NT2/D1 (cell line): Measurements from ENCODE around the gene AS3MT.

Experiments used
- DNase-seq: peaks from one replicate; pipeline ENCODE4 v3.0.0-alpha.2; 2011; ENCODE audit warnings: low read depth, low spot score
- H3K27me3 ChIP-seq: 2 replicates; pipeline ENCODE4 v1.6.0; 2011; ENCODE audit warnings: mild to moderate bottlenecking; ENCODE audit not compliant: insufficient read length, insufficient read depth
- H3K36me3 ChIP-seq: 2 replicates; pipeline ENCODE4 v1.6.1; 2011; ENCODE audit warnings: mild to moderate bottlenecking, low read length, mixed read lengths; ENCODE audit not compliant: insufficient read depth, insufficient read length
- H3K4me1 ChIP-seq: 2 replicates; pipeline ENCODE4 v1.5.1; 2011; ENCODE audit not compliant: insufficient read depth, insufficient read length
- H3K4me3 ChIP-seq: 2 replicates; pipeline ENCODE4 v1.5.1; 2011; ENCODE audit warnings: low read depth; ENCODE audit not compliant: insufficient read length
- H3K9ac ChIP-seq: 2 replicates; pipeline ENCODE4 v1.6.0; 2011; ENCODE audit warnings: low read depth; ENCODE audit not compliant: insufficient read length
- H3K9me3 ChIP-seq: 2 replicates; pipeline ENCODE4 v1.5.1; 2011; ENCODE audit warnings: mild to moderate bottlenecking, low read length; ENCODE audit not compliant: insufficient read depth
- SUZ12 ChIP-seq: IDR thresholded peaks from 2 replicates; pipeline ENCODE4 v1.6.1; 2011; ENCODE audit not compliant: insufficient read length, insufficient read depth; ENCODE audit errors: extremely low read depth
- YY1 ChIP-seq: IDR thresholded peaks from 2 replicates; pipeline ENCODE4 v1.6.1; 2011; ENCODE audit not compliant: insufficient read length, insufficient read depth
- ZNF274 ChIP-seq: IDR thresholded peaks from 2 replicates; pipeline ENCODE4 v1.6.1; 2011; ENCODE audit warnings: mild to moderate bottlenecking, low read depth, low read length

The AS3MT gene

GRCh38 chr10:102931643-102932042 lies 62.4 kb downstream of the AS3MT start:
- Histone ChIP-seq H3K4me1 (no peaks in the 10 kb centered on the region), H3K4me3 (no peak overlapping the region)
- no peak for DNase-seq

GRCh38 chr10:102935505-102935904 lies 66.2 kb downstream of the AS3MT start:
- H3K4me1 ChIP-seq, result no peaks in the 10 kb centered on the region
- TF ChIP-seq ZNF274 (no peak), SUZ12 (no peak), YY1 (no peak)
- H3K27me3 ChIP-seq, result no peaks in the 10 kb centered on the region
- DNase-seq, result no peak
- H3K36me3 ChIP-seq, result no peaks in the 10 kb centered on the region
- no peak overlapping the region for H3K4me3 ChIP-seq
- no peak overlapping the region for H3K9ac ChIP-seq
- no peaks in the 10 kb centered on the region for H3K9me3 ChIP-seq

More at GRCh38 chr10:102931643-102932042, 62.4 kb downstream of the AS3MT start:
- Histone ChIP-seq H3K27me3 (no peaks in the 10 kb centered on the region), H3K36me3 (peaks cover 4% of the 10 kb centered on the region), H3K9ac (no peak overlapping the region), H3K9me3 (no peaks in the 10 kb centered on the region)
- TF ChIP-seq YY1 (no peak), SUZ12 (no peak), ZNF274 (no peak)

DNA sequence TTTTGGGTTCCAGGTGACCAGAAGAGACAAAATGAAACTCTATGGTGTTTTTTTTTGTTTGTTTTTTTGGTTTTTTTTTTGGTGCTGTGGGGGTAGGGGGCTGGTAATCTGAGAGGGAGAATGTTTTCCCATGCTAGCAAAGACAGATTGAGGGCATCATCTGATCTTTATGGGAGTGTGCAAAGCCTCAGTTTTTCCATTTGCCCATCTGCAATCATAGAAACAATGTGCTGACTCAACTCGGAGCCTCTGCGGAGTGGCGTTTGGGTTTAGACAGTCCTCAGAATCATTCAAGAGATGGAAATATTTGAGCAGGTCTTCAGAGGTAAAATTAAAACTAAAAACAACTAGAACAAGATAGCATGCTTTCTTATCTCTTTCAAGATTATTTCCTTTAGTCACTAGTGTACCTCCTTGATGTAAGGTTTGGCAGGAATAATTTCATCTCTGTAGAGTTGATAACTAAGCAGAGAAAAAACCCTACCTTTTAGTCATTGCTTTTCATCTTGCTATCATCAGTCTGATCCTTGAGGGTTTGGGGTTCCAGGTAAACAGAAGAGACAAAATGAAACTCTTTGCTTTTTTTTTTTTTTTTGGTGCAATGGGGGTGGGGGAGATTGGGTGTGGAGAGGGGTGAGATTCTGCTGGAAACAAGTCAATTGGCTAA lies 66.8 kb downstream of the AS3MT start:
- no peaks in the 10 kb centered on the region for H3K9me3 ChIP-seq
- no peak overlapping the region for H3K9ac ChIP-seq
- TF ChIP-seq ZNF274 (no peak), SUZ12 (no peak), YY1 (no peak)
- H3K4me1 ChIP-seq, result no peaks in the 10 kb centered on the region
- no peak overlapping the region for H3K4me3 ChIP-seq
- H3K27me3 ChIP-seq, result no peaks in the 10 kb centered on the region
- H3K36me3 ChIP-seq, result no peaks in the 10 kb centered on the region
- no peak for DNase-seq

DNA sequence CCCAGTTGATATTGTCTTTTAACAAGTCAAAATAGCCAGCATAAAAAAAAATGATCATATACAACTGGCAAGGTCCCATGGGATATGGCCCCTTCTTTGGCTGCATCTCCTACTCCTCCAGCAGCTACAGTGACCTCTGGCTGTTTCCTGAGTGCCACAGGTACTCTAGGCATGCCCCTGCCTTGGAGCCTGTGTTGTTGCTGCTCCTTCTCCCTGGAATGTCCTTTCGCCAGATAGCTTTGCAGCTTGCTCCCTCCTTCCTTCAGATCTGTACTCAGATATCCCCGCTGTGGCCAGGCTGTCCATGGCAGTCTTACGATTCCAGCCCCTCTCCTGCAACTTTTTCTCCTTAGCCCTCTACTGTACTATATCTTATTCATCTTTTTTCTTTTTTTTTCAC lies 72.1 kb downstream of the AS3MT start:
- H3K4me3 ChIP-seq, result no peak overlapping the region
- no peak for TF ChIP-seq SUZ12
- TF ChIP-seq ZNF274, result no peak
- no peak for TF ChIP-seq YY1
- H3K27me3 ChIP-seq, result no peaks in the 10 kb centered on the region
- no peaks in the 10 kb centered on the region for H3K4me1 ChIP-seq
- DNase-seq, result no peak
- no peak overlapping the region for H3K9ac ChIP-seq
- H3K36me3 ChIP-seq, result no peaks in the 10 kb centered on the region
- no peaks in the 10 kb centered on the region for H3K9me3 ChIP-seq

GRCh38 chr10:102945449-102945848 lies 76.2 kb downstream of the AS3MT start:
- Histone ChIP-seq H3K36me3 (no peaks in the 10 kb centered on the region), H3K9me3 (no peaks in the 10 kb centered on the region), H3K4me3 (no peak overlapping the region), H3K27me3 (no peaks in the 10 kb centered on the region), H3K4me1 (no peaks in the 10 kb centered on the region), H3K9ac (no peak overlapping the region)
- DNase-seq, result no peak
- no peak for TF ChIP-seq SUZ12
- no peak for TF ChIP-seq YY1
- TF ChIP-seq ZNF274, result no peak

DNA sequence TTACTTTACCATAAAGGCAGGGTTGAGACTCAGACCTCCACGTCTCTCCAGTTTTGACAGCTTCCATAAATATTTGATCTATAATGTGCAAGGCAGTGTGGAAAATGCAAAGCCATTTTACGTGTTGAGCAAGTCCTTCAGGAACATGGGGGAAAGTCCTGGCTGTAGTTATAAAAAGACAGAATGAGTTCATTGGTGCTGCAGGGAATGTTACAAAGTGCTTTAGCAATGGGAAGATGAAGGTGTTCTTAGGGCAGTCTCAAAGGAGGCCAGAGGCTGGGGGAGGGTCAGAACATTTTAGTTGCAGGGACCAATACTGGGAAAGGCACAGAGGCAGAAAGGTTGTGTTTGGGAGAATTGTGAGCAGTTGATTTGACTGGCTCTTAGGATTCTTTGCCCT lies 76.7 kb downstream of the AS3MT start:
- Histone ChIP-seq H3K9me3 (no peaks in the 10 kb centered on the region), H3K27me3 (no peaks in the 10 kb centered on the region), H3K9ac (no peak overlapping the region), H3K36me3 (no peaks in the 10 kb centered on the region), H3K4me3 (no peak overlapping the region), H3K4me1 (no peaks in the 10 kb centered on the region)
- DNase-seq, result no peak
- TF ChIP-seq SUZ12 (no peak), YY1 (no peak), ZNF274 (no peak)

DNA sequence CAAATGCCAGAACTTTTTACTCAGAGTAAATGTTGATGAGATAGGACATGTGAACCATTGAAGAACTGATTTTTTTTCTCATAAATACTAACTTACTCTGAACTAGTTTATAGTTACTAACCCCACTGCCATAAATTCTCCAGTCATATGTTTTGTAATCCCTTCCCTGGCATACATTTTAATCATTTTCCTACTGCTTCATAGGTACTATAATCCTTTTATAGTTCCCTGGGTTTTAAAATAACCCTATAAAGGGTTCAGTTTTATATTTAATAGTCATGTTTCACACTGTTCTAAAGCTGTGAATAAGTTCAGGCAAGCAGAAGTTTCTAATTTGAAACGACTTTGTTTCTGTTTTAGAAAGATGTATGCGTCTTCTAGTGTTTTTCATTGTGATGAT lies 77.7 kb downstream of the AS3MT start:
- Histone ChIP-seq H3K9ac (no peak overlapping the region), H3K9me3 (no peaks in the 10 kb centered on the region), H3K27me3 (no peaks in the 10 kb centered on the region), H3K4me1 (no peaks in the 10 kb centered on the region), H3K36me3 (no peaks in the 10 kb centered on the region), H3K4me3 (no peak overlapping the region)
- no peak for DNase-seq
- TF ChIP-seq ZNF274 (no peak), SUZ12 (no peak), YY1 (no peak)

- H3K36me3 ChIP-seq, result no peaks in the 10 kb centered on the region
- H3K4me1 ChIP-seq, result no peaks in the 10 kb centered on the region
- H3K9me3 ChIP-seq, result no peaks in the 10 kb centered on the region
- no peak overlapping the region for H3K9ac ChIP-seq
- no peaks in the 10 kb centered on the region for H3K27me3 ChIP-seq
- H3K4me3 ChIP-seq, result no peak overlapping the region
- no peak for DNase-seq
- TF ChIP-seq YY1 (no peak), SUZ12 (no peak), ZNF274 (no peak)
Observed at GRCh38 chr10:102948176-102948575, 78.9 kb downstream of the AS3MT start.
